ENCODE results near the gene TANC1.
A peak's percentile ranks its signal among the peaks of the same experiment; 100 is the strongest.

The TANC1 gene

GRCh38 chr2:159125858-159126257 is 157.4 kb downstream of the TANC1 start:
- Histone ChIP-seq H3K9me3 (ENCODE audit: insufficient read depth, low read depth, low read length) (no peaks in the 10 kb centered on the region), H3K14ac (ENCODE audit: low read length) (no peak overlapping the region), H2AK5ac (ENCODE audit: low read length) (no peak overlapping the region), H2BK12ac (ENCODE audit: low read length) (no peak overlapping the region), H3K27me3 (ENCODE audit: insufficient read depth, low read length) (no peaks in the 10 kb centered on the region), H4K8ac (ENCODE audit: low read depth, low read length) (no peak overlapping the region), H3K4me3 (ENCODE audit: low read depth, low read length) (no peak overlapping the region), H3K36me3 (ENCODE audit: control insufficient read depth in 1 of 2, insufficient read depth in 2 of 2, low read length in 2 of 2) (peaks cover 0 to 3% of the 10 kb centered on the region in 2 experiments), H3K18ac (ENCODE audit: low read length) (no peak overlapping the region), H2BK5ac (ENCODE audit: low read depth, low read length, poor library complexity) (no peak overlapping the region), H2BK120ac (ENCODE audit: insufficient read depth, low read length, poor library complexity) (no peak overlapping the region), H3K4me1 (ENCODE audit: control insufficient read depth in 1 of 2, insufficient read depth in 2 of 2, low read length in 2 of 2) (peaks cover 13 to 19% of the 10 kb centered on the region in 2 experiments), H4K91ac (ENCODE audit: low read depth, low read length) (no peak overlapping the region), H3K27ac (ENCODE audit: low read depth, low read length) (no peak overlapping the region), H3K4me2 (ENCODE audit: low read length) (no peak overlapping the region), H3K4ac (ENCODE audit: low read depth, low read length) (no peak overlapping the region), H3K9ac (ENCODE audit: low read length) (no peak overlapping the region), H3K79me2 (ENCODE audit: control insufficient read depth, insufficient read depth, low read length, poor library complexity) (peaks cover 5% of the 10 kb centered on the region), H3K23ac (ENCODE audit: low read length) (no peak overlapping the region), H2AFZ (ENCODE audit: insufficient read depth, low read length, poor library complexity) (no peak overlapping the region), H4K12ac (ENCODE audit: low read depth, low read length) (no peak overlapping the region), H3K79me1 (ENCODE audit: low read length) (peaks cover 7% of the 10 kb centered on the region)
- WGBS (ENCODE audit: extremely low coverage, insufficient coverage, insufficient read length): no CpG with 5 or more reads among the region's 4 CpGs
- no peak for DNase-seq

GRCh38 chr2:159126432-159127022 is 158.1 kb downstream of the TANC1 start:
- Histone ChIP-seq H2AFZ (ENCODE audit: insufficient read depth, low read length, poor library complexity) (no peak overlapping the region), H3K9me3 (ENCODE audit: insufficient read depth, low read depth, low read length) (no peaks in the 10 kb centered on the region), H3K4me1 (ENCODE audit: control insufficient read depth in 1 of 2, insufficient read depth in 2 of 2, low read length in 2 of 2) (peaks cover 13 to 19% of the 10 kb centered on the region in 2 experiments), H3K79me2 (ENCODE audit: control insufficient read depth, insufficient read depth, low read length, poor library complexity) (peaks cover 5% of the 10 kb centered on the region), H4K12ac (ENCODE audit: low read depth, low read length) (no peak overlapping the region), H3K36me3 (ENCODE audit: control insufficient read depth in 1 of 2, insufficient read depth in 2 of 2, low read length in 2 of 2) (peaks cover 0 to 3% of the 10 kb centered on the region in 2 experiments), H3K4me3 (ENCODE audit: low read depth, low read length) (no peak overlapping the region), H3K14ac (ENCODE audit: low read length) (no peak overlapping the region), H3K18ac (ENCODE audit: low read length) (no peak overlapping the region), H2BK12ac (ENCODE audit: low read length) (no peak overlapping the region), H2AK5ac (ENCODE audit: low read length) (no peak overlapping the region), H2BK5ac (ENCODE audit: low read depth, low read length, poor library complexity) (no peak overlapping the region), H4K8ac (ENCODE audit: low read depth, low read length) (no peak overlapping the region), H2BK120ac (ENCODE audit: insufficient read depth, low read length, poor library complexity) (no peak overlapping the region), H3K4me2 (ENCODE audit: low read length) (no peak overlapping the region), H3K9ac (ENCODE audit: low read length) (no peak overlapping the region), H3K79me1 (ENCODE audit: low read length) (peaks cover 7% of the 10 kb centered on the region), H3K27me3 (ENCODE audit: insufficient read depth, low read length) (no peaks in the 10 kb centered on the region), H3K23ac (ENCODE audit: low read length) (no peak overlapping the region), H3K27ac (ENCODE audit: low read depth, low read length) (no peak overlapping the region), H3K4ac (ENCODE audit: low read depth, low read length) (no peak overlapping the region), H4K91ac (ENCODE audit: low read depth, low read length) (no peak overlapping the region)
- no CpG with 5 or more reads among the region's 2 CpGs for WGBS (ENCODE audit: extremely low coverage, insufficient coverage, insufficient read length)
- DNase-seq: no peak

- H2BK5ac ChIP-seq (ENCODE audit: low read depth, low read length, poor library complexity): no peak overlapping the region
- no peak overlapping the region for H3K14ac ChIP-seq (ENCODE audit: low read length)
- no peak overlapping the region for H3K4ac ChIP-seq (ENCODE audit: low read depth, low read length)
- peaks cover 10% of the 10 kb centered on the region for H3K79me1 ChIP-seq (ENCODE audit: low read length)
- H4K8ac ChIP-seq (ENCODE audit: low read depth, low read length): no peak overlapping the region
- H3K4me3 ChIP-seq (ENCODE audit: low read depth, low read length): no peak overlapping the region
- peaks cover 16 to 21% of the 10 kb centered on the region in 2 experiments for H3K4me1 ChIP-seq (ENCODE audit: control insufficient read depth in 1 of 2, insufficient read depth in 2 of 2, low read length in 2 of 2)
- no peaks in the 10 kb centered on the region for H3K9me3 ChIP-seq (ENCODE audit: insufficient read depth, low read depth, low read length)
- peak overlapping the region; percentile 39 for H3K18ac ChIP-seq (ENCODE audit: low read length)
- no peak overlapping the region for H2BK120ac ChIP-seq (ENCODE audit: insufficient read depth, low read length, poor library complexity)
- no CpG with 5 or more reads among the region's 1 CpG for WGBS (ENCODE audit: extremely low coverage, insufficient coverage, insufficient read length)
- H2BK12ac ChIP-seq (ENCODE audit: low read length): no peak overlapping the region
- H4K91ac ChIP-seq (ENCODE audit: low read depth, low read length): no peak overlapping the region
- H3K36me3 ChIP-seq (ENCODE audit: control insufficient read depth in 1 of 2, insufficient read depth in 2 of 2, low read length in 2 of 2): peaks cover 0 to 3% of the 10 kb centered on the region in 2 experiments
- DNase-seq: no peak
- no peak overlapping the region for H2AK5ac ChIP-seq (ENCODE audit: low read length)
- H3K4me2 ChIP-seq (ENCODE audit: low read length): no peak overlapping the region
- H2AFZ ChIP-seq (ENCODE audit: insufficient read depth, low read length, poor library complexity): no peak overlapping the region
- H3K27ac ChIP-seq (ENCODE audit: low read depth, low read length): no peak overlapping the region
- no peak overlapping the region for H3K23ac ChIP-seq (ENCODE audit: low read length)
- no peak overlapping the region for H3K9ac ChIP-seq (ENCODE audit: low read length)
- H3K27me3 ChIP-seq (ENCODE audit: insufficient read depth, low read length): no peaks in the 10 kb centered on the region
- no peak overlapping the region for H4K12ac ChIP-seq (ENCODE audit: low read depth, low read length)
- H3K79me2 ChIP-seq (ENCODE audit: control insufficient read depth, insufficient read depth, low read length, poor library complexity): peaks cover 5% of the 10 kb centered on the region
Observed at GRCh38 chr2:159128191-159128590, 159.8 kb downstream of the TANC1 start.

GRCh38 chr2:159129269-159129668 is 160.8 kb downstream of the TANC1 start:
- Histone ChIP-seq H2BK5ac (ENCODE audit: low read depth, low read length, poor library complexity) (no peak overlapping the region), H2AK5ac (ENCODE audit: low read length) (no peak overlapping the region), H3K14ac (ENCODE audit: low read length) (no peak overlapping the region), H3K27ac (ENCODE audit: low read depth, low read length) (no peak overlapping the region), H3K18ac (ENCODE audit: low read length) (no peak overlapping the region), H3K4me3 (ENCODE audit: low read depth, low read length) (no peak overlapping the region), H3K27me3 (ENCODE audit: insufficient read depth, low read length) (no peaks in the 10 kb centered on the region), H2BK120ac (ENCODE audit: insufficient read depth, low read length, poor library complexity) (no peak overlapping the region), H3K36me3 (ENCODE audit: control insufficient read depth in 1 of 2, insufficient read depth in 2 of 2, low read length in 2 of 2) (peaks cover 0 to 3% of the 10 kb centered on the region in 2 experiments), H4K8ac (ENCODE audit: low read depth, low read length) (no peak overlapping the region), H3K4me2 (ENCODE audit: low read length) (no peak overlapping the region), H2AFZ (ENCODE audit: insufficient read depth, low read length, poor library complexity) (no peak overlapping the region), H3K79me2 (ENCODE audit: control insufficient read depth, insufficient read depth, low read length, poor library complexity) (peaks cover 3% of the 10 kb centered on the region), H4K12ac (ENCODE audit: low read depth, low read length) (no peak overlapping the region), H3K79me1 (ENCODE audit: low read length) (peaks cover 5% of the 10 kb centered on the region), H3K9ac (ENCODE audit: low read length) (no peak overlapping the region), H3K9me3 (ENCODE audit: insufficient read depth, low read depth, low read length) (no peaks in the 10 kb centered on the region), H3K4ac (ENCODE audit: low read depth, low read length) (no peak overlapping the region), H3K4me1 (ENCODE audit: control insufficient read depth in 1 of 2, insufficient read depth in 2 of 2, low read length in 2 of 2) (peaks cover 11 to 14% of the 10 kb centered on the region in 2 experiments), H3K23ac (ENCODE audit: low read length) (no peak overlapping the region), H2BK12ac (ENCODE audit: low read length) (no peak overlapping the region), H4K91ac (ENCODE audit: low read depth, low read length) (no peak overlapping the region)
- no peak for DNase-seq
- WGBS (ENCODE audit: extremely low coverage, insufficient coverage, insufficient read length): no CpG with 5 or more reads among the region's 1 CpG

All from trophoblast cell (in vitro differentiated cells and primary cell).